Measurements from ENCODE around the gene RPL5.

DNA sequence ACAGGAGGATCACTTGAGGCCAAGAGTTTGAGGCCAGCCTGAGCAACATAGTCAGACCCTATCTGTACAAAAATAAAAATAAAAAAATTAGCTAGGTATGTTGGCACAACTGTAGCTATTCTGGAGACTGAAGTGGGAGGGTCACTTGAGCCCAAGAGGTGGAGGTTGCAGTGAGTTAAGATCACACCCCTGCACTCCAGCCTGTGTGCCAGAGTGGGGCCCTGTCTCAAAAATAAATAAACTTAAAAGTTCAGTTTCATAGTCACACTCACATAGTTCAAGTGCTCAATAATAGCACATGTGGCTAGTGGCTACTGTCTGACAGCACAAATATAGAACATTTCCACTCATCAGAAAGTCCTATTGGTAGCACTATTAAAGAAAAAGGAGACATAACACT lies 41.8 kb upstream of the RPL5 start:
- no peak for TF ChIP-seq CTCF (IDR thresholded peaks at IDR 0.05)
- no peak for TF ChIP-seq POLR2A (IDR thresholded peaks at IDR 0.05)

Measured in lower leg skin (tissue), 3 donors.